ENCODE data around the gene SERPINB1.

Gene SERPINB1

DNA sequence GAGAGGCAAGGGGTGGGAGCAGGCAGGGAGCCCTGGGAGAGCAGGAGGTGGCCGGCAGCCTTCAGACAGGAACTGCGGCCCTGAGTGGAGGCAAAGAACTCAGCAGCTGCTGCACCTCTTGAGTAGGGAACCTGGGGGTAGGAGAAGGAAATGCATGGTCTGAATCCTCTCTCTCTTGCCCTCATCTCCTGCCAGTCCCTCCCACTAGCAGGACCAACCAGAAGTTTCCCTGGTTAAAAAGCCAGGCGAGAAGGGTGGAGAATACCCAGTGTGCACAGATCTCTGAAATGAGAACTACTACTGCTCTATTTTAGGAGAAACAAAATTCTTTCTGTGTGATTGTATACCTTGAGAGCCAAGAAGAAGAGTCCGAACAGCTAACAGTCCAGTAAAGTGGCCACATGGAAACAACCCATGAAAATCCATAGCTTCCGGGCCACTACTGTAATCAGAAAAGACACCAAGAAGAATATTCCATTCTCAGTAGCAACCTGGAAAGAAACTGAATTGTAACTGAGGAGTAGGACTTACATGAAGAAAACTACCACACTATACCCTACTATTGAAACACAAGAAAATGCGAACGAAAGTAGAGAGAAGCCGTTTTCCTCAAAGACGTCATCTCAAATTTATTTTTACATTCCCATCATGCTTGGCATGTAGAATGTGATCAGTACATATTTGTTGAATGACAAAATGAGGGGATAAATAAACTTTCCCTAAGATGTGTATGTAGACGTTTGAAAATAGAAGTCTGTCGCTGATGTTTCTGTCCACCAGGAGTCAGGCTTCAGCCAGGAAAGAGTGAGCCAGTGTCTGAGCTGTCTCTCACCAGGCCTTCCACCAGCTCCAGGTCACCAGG is 50.8 kb downstream of the SERPINB1 start:
- DNase-seq = peak; percentile 70 to 82

DNA sequence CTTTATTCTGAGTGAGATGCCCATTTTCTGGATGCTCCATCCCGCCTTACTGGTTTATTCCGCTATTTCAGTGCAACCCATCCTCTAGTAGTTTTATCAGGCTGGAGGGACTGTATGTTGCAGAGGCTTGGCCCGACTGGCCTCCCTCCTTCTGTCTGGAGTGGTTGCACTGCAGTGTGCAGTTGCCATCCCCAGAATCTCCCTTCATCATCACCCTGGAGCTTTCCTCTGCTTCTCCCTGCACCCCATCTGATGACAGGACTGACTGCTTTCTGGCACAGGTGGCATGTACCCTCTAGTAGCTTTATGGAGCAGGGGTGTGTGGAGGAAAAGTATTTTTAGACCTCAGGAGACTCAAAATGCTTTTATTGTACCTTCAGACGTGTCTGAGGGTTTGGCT is 55.4 kb downstream of the SERPINB1 start:
- no peak for DNase-seq

DNA sequence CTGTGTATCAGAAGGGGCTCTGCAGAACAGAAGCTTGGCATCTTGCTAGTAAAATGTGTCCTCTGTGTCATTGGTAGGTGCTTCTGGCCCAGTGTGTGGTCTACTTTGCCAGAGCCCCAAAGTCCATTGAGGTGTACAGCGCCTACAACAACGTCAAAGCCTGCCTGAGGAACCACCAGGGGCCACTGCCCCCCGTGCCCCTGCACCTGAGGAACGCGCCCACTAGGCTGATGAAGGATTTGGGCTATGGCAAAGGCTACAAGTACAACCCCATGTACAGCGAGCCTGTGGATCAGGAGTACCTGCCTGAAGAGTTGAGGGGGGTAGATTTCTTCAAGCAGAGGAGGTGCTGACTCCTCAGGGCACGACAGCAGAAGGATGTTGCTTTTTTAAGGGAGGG is 56.7 kb downstream of the SERPINB1 start:
- DNase-seq = no peak

DNA sequence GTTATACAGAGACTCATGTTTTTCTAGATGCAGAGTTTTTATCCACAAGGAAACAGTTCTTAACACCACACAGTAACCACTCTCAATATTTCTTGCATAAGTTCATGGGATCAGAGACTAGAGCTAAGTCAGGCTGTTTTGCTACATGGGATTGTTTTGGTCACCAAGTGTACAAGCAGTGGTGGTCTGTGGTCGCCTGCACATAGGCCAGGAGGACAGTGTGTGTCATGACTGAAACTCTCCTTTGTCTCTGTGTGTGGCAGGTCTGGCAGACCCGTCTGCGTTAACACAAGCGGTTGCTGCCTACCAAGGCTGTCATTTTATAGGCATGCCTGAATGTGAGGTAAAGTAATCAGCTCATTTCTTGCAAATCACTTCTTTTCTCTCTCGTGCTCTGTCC is 57.6 kb downstream of the SERPINB1 start:
- DNase-seq = no peak

DNA sequence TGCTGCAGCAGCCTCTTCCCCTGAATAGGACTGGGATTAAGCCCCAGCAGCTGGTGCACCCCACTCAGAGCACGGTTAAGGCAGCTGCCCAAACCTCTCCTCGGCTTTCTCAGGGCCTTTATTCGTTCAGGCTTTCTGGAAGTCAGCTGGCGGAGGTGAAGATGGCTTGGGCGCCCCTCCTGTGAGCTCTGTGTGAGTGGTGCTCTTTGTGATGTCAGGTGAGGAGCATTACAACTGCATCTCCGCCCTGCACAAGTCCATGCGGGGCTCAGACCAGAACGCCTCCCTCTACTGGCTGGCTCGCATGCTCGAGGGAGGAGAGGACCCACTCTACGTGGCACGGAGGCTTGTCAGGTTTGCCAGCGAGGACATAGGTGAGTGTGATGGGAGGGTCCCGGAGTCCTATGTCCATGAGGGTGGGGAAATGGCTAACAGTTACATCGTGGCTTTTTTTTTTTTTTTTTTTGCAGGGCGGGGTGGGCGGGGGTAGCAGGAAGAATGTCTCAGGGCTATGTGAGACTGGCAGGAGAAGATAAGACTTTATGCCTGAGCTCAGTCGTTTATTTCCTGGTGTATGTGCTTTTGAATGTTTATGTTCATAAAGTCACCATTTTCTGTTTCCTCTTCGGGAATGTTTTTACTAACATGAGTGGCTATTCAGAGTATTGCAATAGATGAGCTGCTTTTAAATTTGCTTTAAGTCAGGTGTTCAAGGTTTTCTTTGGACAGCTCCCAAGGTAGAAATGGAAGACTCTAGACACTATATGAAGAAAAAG is 58.3 kb downstream of the SERPINB1 start:
- DNase-seq = no peak

DNA sequence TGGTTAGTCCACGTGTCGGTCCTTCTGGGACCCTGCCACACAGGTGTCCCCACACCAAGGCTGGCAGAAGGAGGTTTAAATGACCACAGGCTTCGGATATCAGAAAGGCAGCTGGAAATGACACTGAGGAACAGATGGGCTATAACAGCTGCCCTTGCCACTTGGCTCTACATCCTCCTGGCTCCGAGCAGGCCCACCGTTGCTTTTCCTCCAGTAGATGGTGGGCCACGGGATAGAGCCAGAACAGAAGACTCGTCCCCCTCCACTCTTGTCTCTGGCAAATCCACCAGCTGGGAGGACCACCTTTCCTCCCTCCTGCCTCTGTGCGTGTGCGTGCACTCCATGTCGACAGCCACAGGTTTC is 58.9 kb downstream of the SERPINB1 start:
- DNase-seq = no peak

DNA sequence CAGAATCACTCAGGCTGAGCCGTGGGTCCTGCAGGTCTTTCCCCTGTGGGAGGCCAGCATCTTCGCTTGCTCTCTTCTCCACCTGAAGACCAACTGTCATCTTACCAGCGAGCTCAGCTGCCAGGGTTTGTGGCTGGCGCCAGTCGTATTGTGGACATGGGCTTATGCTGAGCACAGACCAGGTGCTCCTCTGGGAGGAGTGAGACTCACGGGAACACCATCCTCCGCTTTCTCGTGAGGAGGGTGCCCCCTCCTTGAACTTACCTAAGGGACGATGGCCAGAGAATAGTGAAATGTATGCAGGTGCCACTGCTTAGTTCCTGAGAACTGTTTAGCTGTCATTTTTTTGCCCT is 59.3 kb downstream of the SERPINB1 start:
- DNase-seq = no peak

Measured in inflammatory macrophage treated with lipopolysaccharide for 1 hour (primary cell).